Smooth muscle cell (in vitro differentiated cells): Measurements from ENCODE around the gene GLP2R. TPM values are rescaled to one million over a fixed set of nuclear protein-coding genes. Genes with fewer than 3 reads are reported as not detected.
"Not testable (repeated sequence)": the region's sequence is repeated elsewhere in the genome, so short reads cannot be mapped to it uniquely, and the experiment has no call there.

Experiments
- DNase-seq: peaks from one replicate; lab custom pipeline; 2025; ENCODE audit not compliant: unreplicated experiment; lab: John Stamatoyannopoulos, UW
- H2AFZ ChIP-seq: fragments of 200-600 bp; sonication (generic); 2 replicates; pipeline ENCODE4 v1.6.0; 2016; ENCODE audit warnings: antibody characterized with exemption, low read depth, mild to moderate bottlenecking
- H3F3A ChIP-seq: fragments of 200-600 bp; sonication (generic); 2 replicates; pipeline ENCODE4 v1.6.0; 2017; ENCODE audit warnings: antibody characterized with exemption, low read depth
- H3K27ac ChIP-seq: fragments of 200-600 bp; sonication (generic); 2 replicates; pipeline ENCODE4 v1.5.1; 2016; ENCODE audit warnings: low read depth, mild to moderate bottlenecking
- H3K27me3 ChIP-seq: fragments of 200-600 bp; sonication (generic); 2 replicates; pipeline ENCODE4 v1.6.1; 2016; ENCODE audit warnings: low read depth, mild to moderate bottlenecking
- H3K36me3 ChIP-seq: fragments of 200-600 bp; sonication (generic); 2 replicates; pipeline ENCODE4 v1.5.1; 2016; ENCODE audit warnings: low read depth
- H3K4me1 ChIP-seq: fragments of 200-600 bp; sonication (generic); 2 replicates; pipeline ENCODE4 v1.5.1; 2016; ENCODE audit warnings: low read depth
- H3K4me2 ChIP-seq: fragments of 200-600 bp; sonication (generic); 2 replicates; pipeline ENCODE4 v1.6.0; 2016; ENCODE audit warnings: mild to moderate bottlenecking
- H3K4me3 ChIP-seq: fragments of 200-600 bp; sonication (generic); 2 replicates; pipeline ENCODE4 v1.5.1; 2016; ENCODE audit warnings: mild to moderate bottlenecking
- H3K79me2 ChIP-seq: fragments of 200-600 bp; sonication (generic); 2 replicates; pipeline ENCODE4 v1.6.0; 2016; ENCODE audit warnings: low read depth, mild to moderate bottlenecking
- H3K9ac ChIP-seq: fragments of 200-600 bp; sonication (generic); 2 replicates; pipeline ENCODE4 v1.6.0; 2016; ENCODE audit warnings: low read depth
- H3K9me3 ChIP-seq: fragments of 200-600 bp; sonication (generic); replicated peaks from 2 replicates; pipeline ENCODE4 v1.5.1; 2016; ENCODE audit warnings: low read depth
- H4K20me1 ChIP-seq: fragments of 200-600 bp; sonication (generic); 2 replicates; pipeline ENCODE4 v1.6.0; 2016; ENCODE audit warnings: low read depth
- WGBS: methylation state at CpG from one replicate; pipeline ENCODE4 v1.1.7; 2016; ENCODE audit warnings: low lambda C conversion rate; 5-methylcytosine and 5-hydroxymethylcytosine counted together
- polyA plus RNA-seq: library from polyadenylated mRNA; unstranded; fragments of >200 nt; fragmentation: Nextera tagmentation; extraction: Ambion mirVana; gene quantifications from 2 replicates; pipeline ENCODE4 v1.2.1, GENCODE V29; 2016
- total RNA-seq: library from RNA; depleted of rRNA; stranded (reverse); fragments of >200 nt; gene quantifications from 2 replicates; pipeline ENCODE4 v1.2.3, GENCODE V29; 2014
- TF ChIP-seq, protein P1 (sequence below): fragments of 200-600 bp; sonication (generic); IDR thresholded peaks from 2 replicates; pipeline ENCODE4 v1.5.1; 2017; ENCODE audit warnings: borderline replicate concordance, mild to moderate bottlenecking, antibody characterized with exemption; ENCODE audit not compliant: insufficient read depth, poor library complexity, severe bottlenecking

Gene GLP2R
- total and polyA plus RNA-seq, 2 experiments from 2014 or later, result 0.03 to 0.45 TPM

DNA sequence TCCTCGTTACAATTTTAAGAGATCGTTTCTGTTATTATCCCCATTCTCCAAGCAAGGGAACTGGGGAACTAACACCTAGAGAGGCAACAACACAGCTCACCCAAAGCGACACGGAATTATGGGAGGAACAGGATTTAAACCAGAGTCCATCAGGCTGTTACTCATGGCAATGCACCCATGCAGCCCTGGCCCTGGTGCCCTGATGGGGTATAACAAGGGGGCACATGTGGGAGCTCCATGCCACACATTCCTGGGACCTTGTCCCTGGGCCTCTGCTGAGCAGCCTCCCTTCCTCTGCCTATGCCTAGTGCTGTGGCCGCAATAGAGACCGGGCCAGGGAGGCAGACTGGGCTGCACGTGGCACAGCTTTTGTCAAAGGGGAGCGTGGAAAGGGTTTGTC is 92.6 kb downstream of the GLP2R start:
- Histone ChIP-seq H2AFZ (no peak overlapping the region), H3K36me3 (no peaks in the 10 kb centered on the region), H3K9ac (no peak overlapping the region), H3K9me3 (no peaks in the 10 kb centered on the region), H4K20me1 (peaks cover 14% of the 10 kb centered on the region), H3K27me3 (no peaks in the 10 kb centered on the region), H3F3A (no peaks in the 10 kb centered on the region), H3K4me2 (no peak overlapping the region), H3K4me3 (no peak overlapping the region), H3K79me2 (no peaks in the 10 kb centered on the region), H3K4me1 (no peaks in the 10 kb centered on the region), H3K27ac (no peak overlapping the region)
- 94% methylated on average over 8 of the region's 8 CpGs for WGBS
- TF ChIP-seq, protein P1, sequence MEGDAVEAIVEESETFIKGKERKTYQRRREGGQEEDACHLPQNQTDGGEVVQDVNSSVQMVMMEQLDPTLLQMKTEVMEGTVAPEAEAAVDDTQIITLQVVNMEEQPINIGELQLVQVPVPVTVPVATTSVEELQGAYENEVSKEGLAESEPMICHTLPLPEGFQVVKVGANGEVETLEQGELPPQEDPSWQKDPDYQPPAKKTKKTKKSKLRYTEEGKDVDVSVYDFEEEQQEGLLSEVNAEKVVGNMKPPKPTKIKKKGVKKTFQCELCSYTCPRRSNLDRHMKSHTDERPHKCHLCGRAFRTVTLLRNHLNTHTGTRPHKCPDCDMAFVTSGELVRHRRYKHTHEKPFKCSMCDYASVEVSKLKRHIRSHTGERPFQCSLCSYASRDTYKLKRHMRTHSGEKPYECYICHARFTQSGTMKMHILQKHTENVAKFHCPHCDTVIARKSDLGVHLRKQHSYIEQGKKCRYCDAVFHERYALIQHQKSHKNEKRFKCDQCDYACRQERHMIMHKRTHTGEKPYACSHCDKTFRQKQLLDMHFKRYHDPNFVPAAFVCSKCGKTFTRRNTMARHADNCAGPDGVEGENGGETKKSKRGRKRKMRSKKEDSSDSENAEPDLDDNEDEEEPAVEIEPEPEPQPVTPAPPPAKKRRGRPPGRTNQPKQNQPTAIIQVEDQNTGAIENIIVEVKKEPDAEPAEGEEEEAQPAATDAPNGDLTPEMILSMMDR, result no peak
- no peak for DNase-seq

DNA sequence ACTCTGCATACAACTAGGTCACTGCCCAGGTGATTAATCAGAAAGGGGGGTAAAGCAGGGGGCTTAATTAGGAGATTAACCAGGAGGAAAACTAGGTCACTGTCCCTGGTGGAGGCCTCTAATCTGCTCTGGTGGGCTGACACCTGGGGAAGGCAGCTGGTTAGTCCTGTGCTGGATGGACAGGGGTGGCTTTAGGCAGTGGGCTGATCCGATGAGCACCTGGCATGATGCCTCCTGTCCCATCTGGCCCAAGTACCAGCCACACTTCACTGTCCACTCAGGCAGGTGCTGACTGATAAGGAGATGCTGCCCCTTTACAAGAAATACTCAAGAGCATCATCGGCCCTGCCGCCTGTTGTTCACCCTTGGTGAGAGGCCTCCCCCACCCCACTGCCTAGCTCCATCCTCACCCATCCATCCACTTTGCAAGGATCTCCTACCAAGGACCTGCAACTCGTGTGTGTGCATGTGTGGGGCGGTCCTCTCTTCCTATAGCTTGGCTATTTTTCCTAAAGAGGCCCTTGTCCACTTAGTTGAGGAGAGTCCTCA is 93.2 kb downstream of the GLP2R start:
- Histone ChIP-seq H2AFZ (no peak overlapping the region), H3K9me3 (no peaks in the 10 kb centered on the region), H3K4me2 (no peak overlapping the region), H3K36me3 (no peaks in the 10 kb centered on the region), H3K9ac (no peak overlapping the region), H3K27me3 (no peaks in the 10 kb centered on the region), H3F3A (no peaks in the 10 kb centered on the region), H3K4me1 (no peaks in the 10 kb centered on the region), H3K27ac (no peak overlapping the region), H3K4me3 (no peak overlapping the region), H4K20me1 (peaks cover 14% of the 10 kb centered on the region), H3K79me2 (no peaks in the 10 kb centered on the region)
- no peak for DNase-seq
- TF ChIP-seq, protein P1, result no peak
- WGBS, result 94% methylated on average over 5 of the region's 5 CpGs

DNA sequence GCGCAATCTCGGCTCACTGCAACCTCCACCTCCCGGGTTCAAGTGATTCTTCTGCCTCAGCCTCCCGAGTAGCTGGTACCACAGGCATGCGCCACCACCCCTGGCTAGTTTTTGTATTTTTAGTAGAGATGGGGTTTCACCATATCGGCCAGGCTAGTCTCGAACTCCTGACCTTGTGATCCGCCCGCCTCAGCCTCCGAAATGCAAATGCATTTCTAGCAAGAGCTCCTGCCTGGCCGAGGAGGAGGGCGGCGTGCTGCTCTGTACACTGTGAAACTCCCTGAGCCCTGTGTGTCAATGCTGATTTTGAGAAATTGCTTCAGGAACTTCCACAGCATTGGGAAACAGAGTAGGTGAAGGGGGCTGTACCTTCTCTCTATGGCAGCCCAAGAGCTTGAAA is 95.5 kb downstream of the GLP2R start:
- not testable (repeated sequence) for H3K9ac ChIP-seq, H3K79me2 ChIP-seq, H3K9me3 ChIP-seq, H3K4me1 ChIP-seq, H3K4me3 ChIP-seq, H3F3A ChIP-seq, H2AFZ ChIP-seq, H3K27me3 ChIP-seq, H3K36me3 ChIP-seq, DNase-seq, H3K27ac ChIP-seq, H3K4me2 ChIP-seq
- WGBS, result 99% methylated on average over 13 of the region's 13 CpGs
- H4K20me1 ChIP-seq, result peaks cover 14% of the 10 kb centered on the region

DNA sequence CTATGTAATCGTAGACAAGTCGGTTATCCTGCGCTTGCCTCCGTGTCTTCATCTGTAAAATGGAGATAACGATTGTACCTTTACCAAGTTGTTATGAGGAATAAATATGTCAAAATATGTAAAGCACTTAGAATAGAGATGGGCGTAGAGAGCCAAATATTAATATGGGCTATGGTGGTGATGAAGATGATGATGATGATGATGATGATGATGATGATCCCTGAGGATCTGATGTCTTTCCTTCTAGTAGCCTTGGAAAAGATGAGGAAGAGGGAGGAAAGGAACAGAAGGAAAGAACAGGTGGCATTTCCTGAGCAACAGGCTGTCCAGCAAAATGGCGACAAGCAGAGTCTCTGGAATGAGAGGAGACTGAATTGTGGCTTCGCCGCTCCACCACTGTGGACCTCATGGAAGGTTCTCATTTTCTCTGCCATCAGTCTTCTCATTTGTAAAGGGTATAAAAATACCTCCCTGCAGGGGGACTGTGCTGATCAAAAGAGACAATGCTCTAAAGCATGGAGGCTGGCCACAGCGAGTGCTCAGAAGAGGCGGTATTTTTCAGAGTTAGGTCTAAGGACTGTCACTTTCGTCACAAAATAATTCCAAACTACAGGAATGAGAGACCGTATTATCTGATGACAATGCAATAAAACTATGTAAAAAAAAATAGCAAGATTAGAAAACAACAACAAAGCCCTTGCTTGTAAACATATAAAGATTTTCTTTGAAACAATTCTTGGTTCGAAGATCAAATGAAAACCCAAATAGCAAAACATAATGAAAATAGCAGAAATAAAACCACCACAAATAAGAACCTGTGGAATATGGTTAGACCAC is 96.5 kb downstream of the GLP2R start:
- Histone ChIP-seq H3F3A (no peaks in the 10 kb centered on the region), H3K36me3 (no peaks in the 10 kb centered on the region), H3K27ac (no peak overlapping the region), H3K4me2 (no peak overlapping the region), H3K79me2 (no peaks in the 10 kb centered on the region), H3K4me3 (no peak overlapping the region), H4K20me1 (peaks cover 14% of the 10 kb centered on the region), H3K9me3 (no peaks in the 10 kb centered on the region), H3K4me1 (no peaks in the 10 kb centered on the region), H3K27me3 (no peaks in the 10 kb centered on the region), H3K9ac (no peak overlapping the region), H2AFZ (no peak overlapping the region)
- 97% methylated on average over 14 of the region's 14 CpGs for WGBS
- no peak for DNase-seq
- TF ChIP-seq, protein P1, result no peak
